ENCODE data around the gene TXNL4B.

GRCh38 chr16:72084445-72084844, 9.0 kb downstream of the TXNL4B start:
- no peak for TF ChIP-seq CTCF (conservative IDR thresholded peaks at IDR 0.05)
- TF ChIP-seq EZH2 (IDR thresholded peaks at IDR 0.05; ENCODE audit: low read depth): no peak

Measured in PC-9 (cell line).